Thyroid gland (tissue), 4 donors: Measurements from ENCODE around the gene GTF2H1. TPM values are rescaled to one million over a fixed set of nuclear protein-coding genes. Genes with fewer than 3 reads are reported as not detected.
"Not testable (repeated sequence)": the region's sequence is repeated elsewhere in the genome, so short reads cannot be mapped to it uniquely, and the experiment has no call there.

Experiments
- DNase-seq, 2 donors: peaks; one replicate each; pipeline ENCODE4 v3.0.0-alpha.2; 2019
- H3K27ac ChIP-seq, 3 donors: fragments of 200-600 bp; sonication (generic); 1 replicate in 2 of 3; 2 replicates in 1 of 3; pipeline ENCODE4 v1.5.1; 2016 to 2019; ENCODE audit warnings: mild to moderate bottlenecking in 1 of 3, moderate library complexity in 1 of 3
- H3K27me3 ChIP-seq: fragments of 200-600 bp; sonication (generic); one replicate; pipeline ENCODE4 v1.5.1; 2019
- H3K36me3 ChIP-seq, 2 donors: fragments of 200-600 bp; sonication (generic); one replicate each; pipeline ENCODE4 v1.5.1; 2016 to 2019
- H3K4me1 ChIP-seq, 2 donors: fragments of 200-600 bp; sonication (generic); one replicate each; pipeline ENCODE4 v1.5.1; 2017 to 2019
- H3K4me3 ChIP-seq, 3 donors: fragments of 200-600 bp; sonication (generic); replicated peaks in 1 of 3; 1 replicate in 2 of 3; 2 replicates in 1 of 3; pipeline ENCODE4 v1.5.1; 2016; ENCODE audit warnings: mild to moderate bottlenecking in 1 of 3
- H3K9me3 ChIP-seq: fragments of 200-600 bp; sonication (generic); one replicate; pipeline ENCODE4 v1.5.1; 2017
- CTCF ChIP-seq, 6 experiments: fragments of 200-600 bp in 3 of 6; fragments of 450-650 bp in 3 of 6; sonication (generic) in 3 of 6; IDR thresholded peaks; one replicate each; pipeline ENCODE4 v1.5.1; 2016 to 2019; ENCODE audit warnings: antibody characterized with exemption in 6 of 6, mild to moderate bottlenecking in 2 of 6, inconsistent platforms in 1 of 6, moderate library complexity in 1 of 6
- POLR2A ChIP-seq, 2 donors: fragments of 450-650 bp; IDR thresholded peaks; one replicate each; pipeline ENCODE4 v1.6.1; 2017; ENCODE audit warnings: antibody characterized with exemption in 2 of 2, mild to moderate bottlenecking in 2 of 2, moderate library complexity in 1 of 2
- whole genome bisulfite sequencing, 2 donors: methylation state at CpG; one replicate each; pipeline ENCODE4 v1.1.5; 2017; 5-methylcytosine and 5-hydroxymethylcytosine counted together
- intact Hi-C: fragments of 100-400 bp; cut with DNase I; formaldehyde crosslinking; loops from one replicate; pipeline ENCODE4 v1.15.1; 2023
- total RNA-seq, 4 donors: library from RNA; depleted of rRNA; stranded (reverse); fragments of >200 nt; gene quantifications; one replicate each; pipeline ENCODE4 v1.2.3, GENCODE V29; 2016

The GTF2H1 gene
- total RNA-seq, 4 donors from 2014 or later = 61.9 to 81.4 (median 72.4) TPM

- Histone ChIP-seq H3K27me3 (no peaks in the 10 kb centered on the region), H3K4me1 (peaks cover 12 to 14% of the 10 kb centered on the region in 2 donors), H3K36me3 (peaks cover 37 to 38% of the 10 kb centered on the region in 2 donors), H3K9me3 (no peaks in the 10 kb centered on the region), H3K4me3 (peak overlapping the region; percentile 74 to 90 (median 80)), H3K27ac (peak overlapping the region; percentile 88 to 98 (median 97))
- intact Hi-C loops = loop anchor here (5.0 kb wide), 1 partner anchor 74 kb away; the partner anchor contains the start of genes GTF2H1 and HPS5
- 0 to 1% methylated on average over 20 to 34 of the region's 46 CpGs for WGBS, 2 donors
- TF ChIP-seq POLR2A (IDR thresholded peaks at IDR 0.05) (peak in 1 of 2 donors; percentile 86), CTCF (IDR thresholded peaks at IDR 0.05) (peak in 1 of 6 experiments; percentile 4)
- peak; percentile 99 for DNase-seq
These were observed 73.6 kb downstream of the GTF2H1 start for GRCh38 chr11:18395735-18396504.

GRCh38 chr11:18397921-18398320 lies 75.6 kb downstream of the GTF2H1 start:
- WGBS, 2 donors = 95 to 96% methylated on average over 3 of the region's 3 CpGs

GRCh38 chr11:18401077-18401476 lies 78.7 kb downstream of the GTF2H1 start:
- intact Hi-C loops, H3K9me3 ChIP-seq, H3K4me1 ChIP-seq, DNase-seq, H3K27me3 ChIP-seq, H3K27ac ChIP-seq, H3K4me3 ChIP-seq: not testable (repeated sequence)
- 95 to 98% methylated on average over 9 of the region's 9 CpGs for WGBS, 2 donors
- H3K36me3 ChIP-seq = peaks cover 81 to 86% of the 10 kb centered on the region in 2 donors

More at GRCh38 chr11:18397921-18398320, 75.6 kb downstream of the GTF2H1 start:
- H3K4me1 ChIP-seq = peaks cover 12 to 14% of the 10 kb centered on the region in 2 donors
- H3K36me3 ChIP-seq = peaks cover 52 to 55% of the 10 kb centered on the region in 2 donors
- intact Hi-C loops = loop anchor here (5.0 kb wide), 1 partner anchor 76 kb away; the partner anchor contains the start of genes GTF2H1 and HPS5
- no peaks in the 10 kb centered on the region for H3K9me3 ChIP-seq
- H3K4me3 ChIP-seq = no peak overlapping the region
- DNase-seq = no peak
- H3K27me3 ChIP-seq = no peaks in the 10 kb centered on the region
- no peak overlapping the region for H3K27ac ChIP-seq
- TF ChIP-seq CTCF (IDR thresholded peaks at IDR 0.05) (no peak), POLR2A (IDR thresholded peaks at IDR 0.05) (no peak)

GRCh38 chr11:18404062-18404461 lies 81.7 kb downstream of the GTF2H1 start:
- TF ChIP-seq POLR2A (IDR thresholded peaks at IDR 0.05) (no peak), CTCF (IDR thresholded peaks at IDR 0.05) (no peak)
- Histone ChIP-seq H3K4me3 (no peak overlapping the region), H3K4me1 (no peaks in the 10 kb centered on the region), H3K27ac (no peak overlapping the region), H3K36me3 (peaks cover 88 to 96% of the 10 kb centered on the region in 2 donors), H3K9me3 (no peaks in the 10 kb centered on the region), H3K27me3 (no peaks in the 10 kb centered on the region)
- no peak for DNase-seq
- intact Hi-C loops = no loop called here
- 97 to 98% methylated on average over 4 of the region's 4 CpGs for WGBS, 2 donors

- DNase-seq, intact Hi-C loops, H3K27me3 ChIP-seq, H3K9me3 ChIP-seq, H3K4me3 ChIP-seq, H3K4me1 ChIP-seq, H3K27ac ChIP-seq: not testable (repeated sequence)
- 74 to 82% methylated on average over 3 of the region's 3 CpGs for whole genome bisulfite sequencing, 2 donors
- peaks cover 62 to 64% of the 10 kb centered on the region in 2 donors for H3K36me3 ChIP-seq
These were observed 85.0 kb downstream of the GTF2H1 start for GRCh38 chr11:18407400-18407799.
